ENCODE data around the gene RGS17. TPM values are rescaled to one million over a fixed set of nuclear protein-coding genes. Genes with fewer than 3 reads are reported as not detected.
"Not testable (repeated sequence)": the region's sequence is repeated elsewhere in the genome, so short reads cannot be mapped to it uniquely, and the experiment has no call there.

RGS17 gene
- total RNA-seq, 4 donors from 2014 or later: 0.55 to 0.79 TPM; not detected in 2

DNA sequence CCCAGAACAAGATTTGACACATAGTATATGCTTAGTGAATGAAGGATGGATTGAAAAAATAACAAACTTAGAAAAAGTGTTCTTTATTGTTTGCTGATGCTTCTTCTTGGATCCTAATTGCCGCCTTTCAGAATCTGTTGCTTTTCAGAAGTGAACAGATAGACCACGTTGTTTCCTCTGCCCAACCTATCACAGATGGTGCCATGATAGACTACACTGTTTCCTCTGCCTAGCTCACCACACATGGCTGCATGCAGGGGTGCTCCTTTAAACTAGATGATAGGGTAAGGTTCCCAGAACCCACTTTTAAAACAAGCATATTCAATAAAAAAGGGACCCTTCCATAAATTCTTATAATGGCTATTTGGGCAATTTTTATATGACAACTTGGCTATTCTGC is 4.6 kb upstream of the RGS17 start:
- Histone ChIP-seq H3K36me3 (no peaks in the 10 kb centered on the region), H3K4me3 (no peak overlapping the region), H3K9me3 (no peaks in the 10 kb centered on the region), H3K27me3 (peaks cover 10% of the 10 kb centered on the region), H3K27ac (no peak overlapping the region), H3K4me1 (peaks cover 0 to 9% (median 3%) of the 10 kb centered on the region in 4 donors)
- no peak for TF ChIP-seq POLR2AphosphoS5 (IDR thresholded peaks at IDR 0.05)
- no peak for TF ChIP-seq POLR2A (IDR thresholded peaks at IDR 0.05)
- TF ChIP-seq, protein P1, sequence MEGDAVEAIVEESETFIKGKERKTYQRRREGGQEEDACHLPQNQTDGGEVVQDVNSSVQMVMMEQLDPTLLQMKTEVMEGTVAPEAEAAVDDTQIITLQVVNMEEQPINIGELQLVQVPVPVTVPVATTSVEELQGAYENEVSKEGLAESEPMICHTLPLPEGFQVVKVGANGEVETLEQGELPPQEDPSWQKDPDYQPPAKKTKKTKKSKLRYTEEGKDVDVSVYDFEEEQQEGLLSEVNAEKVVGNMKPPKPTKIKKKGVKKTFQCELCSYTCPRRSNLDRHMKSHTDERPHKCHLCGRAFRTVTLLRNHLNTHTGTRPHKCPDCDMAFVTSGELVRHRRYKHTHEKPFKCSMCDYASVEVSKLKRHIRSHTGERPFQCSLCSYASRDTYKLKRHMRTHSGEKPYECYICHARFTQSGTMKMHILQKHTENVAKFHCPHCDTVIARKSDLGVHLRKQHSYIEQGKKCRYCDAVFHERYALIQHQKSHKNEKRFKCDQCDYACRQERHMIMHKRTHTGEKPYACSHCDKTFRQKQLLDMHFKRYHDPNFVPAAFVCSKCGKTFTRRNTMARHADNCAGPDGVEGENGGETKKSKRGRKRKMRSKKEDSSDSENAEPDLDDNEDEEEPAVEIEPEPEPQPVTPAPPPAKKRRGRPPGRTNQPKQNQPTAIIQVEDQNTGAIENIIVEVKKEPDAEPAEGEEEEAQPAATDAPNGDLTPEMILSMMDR (IDR thresholded peaks at IDR 0.05): no peak
- TF ChIP-seq EP300 (IDR thresholded peaks at IDR 0.05; ENCODE audit: low read depth): no peak
- 67 to 68% methylated on average over 2 of the region's 2 CpGs for WGBS, 2 donors (ENCODE audit: low coverage in 1 of 2)
- no peak for DNase-seq
- in situ Hi-C loops (cut with MboI; ENCODE audit: low pct_ligation_motif_present in 1 of 4, low pct_unique_long_range_greater_than_20kb in 1 of 4, low sequenced_read_pairs in 3 of 4): no loop called here
- intact Hi-C loops (cut with DNase I; ENCODE audit: low total_unique reads): no loop called here

DNA sequence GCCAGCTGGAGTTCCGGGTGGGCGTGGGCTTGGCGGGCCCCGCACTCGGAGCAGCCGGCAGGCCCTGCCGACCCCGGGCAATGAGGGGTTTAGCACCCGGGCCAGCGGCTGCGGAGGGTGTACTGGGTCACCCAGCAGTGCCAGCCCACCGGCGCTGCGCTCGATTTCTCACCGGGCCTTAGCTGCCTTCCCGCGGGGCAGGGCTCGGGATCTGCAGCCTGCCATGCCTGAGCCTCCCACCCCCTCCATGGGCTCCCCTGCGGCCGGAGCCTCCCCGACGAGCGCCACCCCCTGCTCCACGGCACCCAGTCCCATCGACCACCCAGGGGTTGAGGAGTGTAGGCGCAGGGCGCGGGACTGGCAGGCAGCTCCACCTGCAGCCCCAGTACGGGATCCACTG is 2.6 kb upstream of the RGS17 start:
- H3K27ac ChIP-seq; H3K36me3 ChIP-seq; DNase-seq; in situ Hi-C loops (cut with MboI; ENCODE audit: low pct_ligation_motif_present in 1 of 4, low pct_unique_long_range_greater_than_20kb in 1 of 4, low sequenced_read_pairs in 3 of 4); H3K4me3 ChIP-seq; intact Hi-C loops (cut with DNase I; ENCODE audit: low total_unique reads); H3K9me3 ChIP-seq: not testable (repeated sequence)
- Histone ChIP-seq H3K27me3 (peaks cover 30% of the 10 kb centered on the region), H3K4me1 (peaks cover 8 to 21% (median 16%) of the 10 kb centered on the region in 4 donors)
- WGBS, 2 donors (ENCODE audit: low coverage in 1 of 2): 97% methylated on average over 26 of the region's 30 CpGs; no CpG with 5 or more reads in 1 of the 2 donors

DNA sequence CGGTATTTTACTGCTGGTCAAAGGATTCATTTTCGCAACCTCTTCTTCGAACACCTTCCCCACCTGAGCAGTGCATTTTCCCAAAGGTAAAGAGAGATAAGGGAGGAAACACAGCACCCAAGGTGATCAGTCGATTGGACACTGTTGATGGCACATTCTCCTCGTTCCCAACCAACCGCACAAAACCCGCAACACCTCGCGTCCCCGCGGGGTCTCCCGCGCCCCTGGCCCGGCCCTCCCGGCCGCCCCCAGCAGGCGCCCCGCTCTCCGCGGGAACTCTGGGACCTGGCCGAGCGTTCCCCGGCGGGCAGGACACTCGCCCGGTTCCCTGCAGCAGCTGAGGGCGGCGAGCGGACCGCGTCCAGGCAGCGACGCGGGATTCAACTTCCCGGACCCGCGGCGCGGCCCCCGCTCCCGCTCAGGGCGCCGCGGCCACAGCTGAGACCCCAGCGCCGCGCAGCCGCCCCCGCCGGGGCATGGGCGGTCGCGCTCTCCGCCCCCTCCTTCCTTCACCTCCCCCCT is 506 bp downstream of the RGS17 start:
- no peaks in the 10 kb centered on the region for H3K9me3 ChIP-seq
- in situ Hi-C loops (cut with MboI; ENCODE audit: low pct_ligation_motif_present in 1 of 4, low pct_unique_long_range_greater_than_20kb in 1 of 4, low sequenced_read_pairs in 3 of 4): no loop called here
- H3K36me3 ChIP-seq: no peaks in the 10 kb centered on the region
- H3K27ac ChIP-seq: peak overlapping the region in 2 of 4 donors; percentile 13 to 30
- WGBS, 2 donors (ENCODE audit: low coverage in 1 of 2): 0% methylated on average over 40 of the region's 54 CpGs; no CpG with 5 or more reads in 1 of the 2 donors
- H3K4me3 ChIP-seq: peak overlapping the region; percentile 41 to 60 (median 50)
- no peak for DNase-seq
- TF ChIP-seq, protein P1 (IDR thresholded peaks at IDR 0.05): no peak
- peaks cover 60% of the 10 kb centered on the region for H3K27me3 ChIP-seq
- H3K4me1 ChIP-seq: peaks cover 8 to 21% (median 17%) of the 10 kb centered on the region in 4 donors
- intact Hi-C loops (cut with DNase I; ENCODE audit: low total_unique reads): no loop called here

DNA sequence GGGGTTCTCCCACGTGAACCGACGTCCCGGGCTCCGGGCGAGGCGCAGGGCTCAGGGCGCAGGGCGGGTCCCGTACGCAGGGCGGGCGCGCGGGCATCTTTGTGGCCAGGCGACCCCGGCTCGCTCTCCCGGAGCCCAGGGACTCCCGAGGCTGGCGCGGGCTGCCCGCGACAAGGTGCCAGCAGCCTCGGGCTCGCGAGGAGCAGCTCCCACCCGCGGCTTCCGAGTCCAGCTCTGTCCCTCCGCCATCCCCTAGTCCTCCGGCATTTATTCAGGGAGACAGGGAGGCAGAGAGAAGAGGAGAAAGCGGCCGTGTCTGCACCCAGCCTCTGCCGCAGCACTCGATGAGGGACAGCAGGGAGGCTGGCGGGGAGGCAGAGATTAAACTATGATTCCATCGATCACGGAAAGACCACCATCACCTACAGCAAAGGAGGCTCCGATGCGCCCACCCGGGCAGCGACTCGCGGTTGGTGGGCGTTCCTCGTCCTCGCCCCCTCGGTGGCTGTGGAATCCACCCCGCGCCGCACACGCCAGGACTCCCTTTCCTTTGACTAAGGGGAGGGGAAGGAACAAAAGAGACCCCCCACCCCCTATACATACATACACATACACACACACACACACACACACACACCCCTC is 1.1 kb downstream of the RGS17 start:
- in situ Hi-C loops (cut with MboI; ENCODE audit: low pct_ligation_motif_present in 1 of 4, low pct_unique_long_range_greater_than_20kb in 1 of 4, low sequenced_read_pairs in 3 of 4) (no loop called here), intact Hi-C loops (cut with DNase I; ENCODE audit: low total_unique reads) (no loop called here)
- DNase-seq: no peak
- peaks cover 8 to 25% (median 17%) of the 10 kb centered on the region in 4 donors for H3K4me1 ChIP-seq
- peaks cover 62% of the 10 kb centered on the region for H3K27me3 ChIP-seq
- TF ChIP-seq EP300 (IDR thresholded peaks at IDR 0.05; ENCODE audit: low read depth) (no peak), POLR2AphosphoS5 (IDR thresholded peaks at IDR 0.05) (no peak), POLR2A (IDR thresholded peaks at IDR 0.05) (no peak)
- TF ChIP-seq, protein P1 (IDR thresholded peaks at IDR 0.05): no peak
- 5% methylated on average over 35 of the region's 53 CpGs; no CpG with 5 or more reads in 1 of the 2 donors for WGBS, 2 donors (ENCODE audit: low coverage in 1 of 2)
- H3K36me3 ChIP-seq: no peaks in the 10 kb centered on the region
- H3K9me3 ChIP-seq: no peaks in the 10 kb centered on the region
- H3K4me3 ChIP-seq: peak overlapping the region in 3 of 4 donors; percentile 45 to 60 (median 54)
- no peak overlapping the region for H3K27ac ChIP-seq

All from transverse colon (tissue), 4 donors.